Activated T-cell treated with anti-CD3 and anti-CD28 coated beads, Interleukin-2, amount 50 U/mL, for 72 hours (primary cell): Measurements from ENCODE around the gene SASH1. TPM values are rescaled to one million over a fixed set of nuclear protein-coding genes. Genes with fewer than 3 reads are reported as not detected.
A peak's percentile ranks its signal among the peaks of the same experiment; 100 is the strongest.

Experiments
- ATAC-seq, 2 donors: fragments of 150-1000 bp; cut with Tn5 transposase; replicated peaks in 1 of 2; 2 replicates each; pipeline ENCODE4 v1.10.0; 2021; ENCODE audit warnings: moderate library complexity in 2 of 2, mild to moderate bottlenecking in 1 of 2
- DNase-seq, 2 donors: peaks; one replicate each; pipeline ENCODE4 v3.0.0; 2021 to 2022; ENCODE audit warnings: mixed read lengths in 1 of 2
- H3K27ac Mint-ChIP-seq: one replicate; pipeline ENCODE4 v1.8.0; 2022; ENCODE audit warnings: mild to moderate bottlenecking, moderate library complexity, mixed read lengths
- H3K27me3 Mint-ChIP-seq: one replicate; pipeline ENCODE4 v1.8.0; 2022; ENCODE audit warnings: low read depth, mixed read lengths
- H3K36me3 Mint-ChIP-seq, 2 donors: one replicate each; pipeline ENCODE4 v1.8.0; 2022; ENCODE audit warnings: mixed read lengths in 2 of 2, mild to moderate bottlenecking in 1 of 2; ENCODE audit not compliant: insufficient read depth in 2 of 2
- H3K4me1 Mint-ChIP-seq: one replicate; pipeline ENCODE4 v1.8.0; 2022; ENCODE audit warnings: low read depth, mixed read lengths
- H3K4me3 Mint-ChIP-seq, 2 donors: one replicate each; pipeline ENCODE4 v1.8.0; 2022; ENCODE audit warnings: mild to moderate bottlenecking in 2 of 2, mixed read lengths in 2 of 2, moderate library complexity in 2 of 2
- H3K9me3 Mint-ChIP-seq, 2 donors: one replicate each; pipeline ENCODE4 v1.8.0; 2022; ENCODE audit warnings: mixed read lengths in 2 of 2
- total RNA-seq, 2 donors: library from RNA; stranded (reverse); gene quantifications; one replicate each; pipeline ENCODE4 v1.2.3, GENCODE V29; 2022

The SASH1 gene
- total RNA-seq, 2 donors from 2014 or later = 0.91 to 3.5 TPM

- Mint-ChIP-seq H3K9me3 (no peaks in the 10 kb centered on the region), H3K27me3 (peaks cover 9% of the 10 kb centered on the region), H3K4me3 (no peak overlapping the region), H3K27ac (no peak overlapping the region), H3K4me1 (no peaks in the 10 kb centered on the region), H3K36me3 (no peaks in the 10 kb centered on the region)
- ATAC-seq = no peak
- DNase-seq = no peak
Measured at GRCh38 chr6:148497717-148498116, 155.1 kb downstream of the SASH1 start.

DNA sequence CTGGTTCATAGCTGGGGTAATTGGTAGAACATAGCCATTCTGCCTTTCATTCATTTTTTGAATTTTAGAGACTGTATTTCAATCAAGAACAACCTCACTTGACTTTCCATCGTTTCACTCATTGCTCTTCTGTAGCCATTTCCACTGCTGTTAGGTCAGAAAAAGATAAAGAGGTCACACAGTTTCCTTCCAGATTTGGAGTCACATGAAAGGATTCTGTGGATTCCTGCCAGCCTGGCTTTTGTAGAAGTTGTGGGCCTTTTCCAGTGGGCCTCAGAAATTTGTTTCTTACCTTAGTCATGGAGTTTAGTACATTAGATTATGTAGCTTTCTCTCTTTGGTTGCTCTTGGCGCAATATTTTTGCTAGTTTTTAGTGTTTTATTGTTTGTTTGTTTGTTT, 157.8 kb downstream of the SASH1 start:
- ATAC-seq = no peak
- Mint-ChIP-seq H3K27me3 (peaks cover 21% of the 10 kb centered on the region), H3K36me3 (no peaks in the 10 kb centered on the region), H3K9me3 (no peaks in the 10 kb centered on the region), H3K4me3 (no peak overlapping the region), H3K4me1 (no peaks in the 10 kb centered on the region), H3K27ac (no peak overlapping the region)
- no peak for DNase-seq

DNA sequence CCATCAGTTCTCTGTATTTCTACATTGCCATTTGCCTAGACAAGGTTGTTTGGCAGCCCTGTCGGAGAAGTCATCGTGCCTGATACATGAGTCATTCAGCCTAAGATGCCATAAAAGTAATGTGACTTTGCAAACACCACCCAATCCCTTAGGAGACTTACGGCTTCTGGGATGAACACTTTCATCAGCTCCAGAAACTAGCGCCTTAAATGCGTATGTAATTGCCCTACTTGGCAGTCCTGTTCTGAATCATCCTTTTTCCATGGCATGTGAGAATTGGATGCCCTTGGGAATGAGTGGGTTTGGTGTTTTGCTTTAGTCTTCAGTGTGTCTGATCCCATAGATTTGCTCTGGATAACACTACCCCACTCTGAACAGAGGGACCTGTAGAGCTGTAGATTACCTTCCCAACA, 158.5 kb downstream of the SASH1 start:
- Mint-ChIP-seq H3K36me3 (no peaks in the 10 kb centered on the region), H3K9me3 (no peaks in the 10 kb centered on the region), H3K27ac (no peak overlapping the region), H3K4me1 (no peaks in the 10 kb centered on the region), H3K4me3 (no peak overlapping the region), H3K27me3 (peaks cover 21% of the 10 kb centered on the region)
- DNase-seq (no peak), ATAC-seq (no peak)

DNA sequence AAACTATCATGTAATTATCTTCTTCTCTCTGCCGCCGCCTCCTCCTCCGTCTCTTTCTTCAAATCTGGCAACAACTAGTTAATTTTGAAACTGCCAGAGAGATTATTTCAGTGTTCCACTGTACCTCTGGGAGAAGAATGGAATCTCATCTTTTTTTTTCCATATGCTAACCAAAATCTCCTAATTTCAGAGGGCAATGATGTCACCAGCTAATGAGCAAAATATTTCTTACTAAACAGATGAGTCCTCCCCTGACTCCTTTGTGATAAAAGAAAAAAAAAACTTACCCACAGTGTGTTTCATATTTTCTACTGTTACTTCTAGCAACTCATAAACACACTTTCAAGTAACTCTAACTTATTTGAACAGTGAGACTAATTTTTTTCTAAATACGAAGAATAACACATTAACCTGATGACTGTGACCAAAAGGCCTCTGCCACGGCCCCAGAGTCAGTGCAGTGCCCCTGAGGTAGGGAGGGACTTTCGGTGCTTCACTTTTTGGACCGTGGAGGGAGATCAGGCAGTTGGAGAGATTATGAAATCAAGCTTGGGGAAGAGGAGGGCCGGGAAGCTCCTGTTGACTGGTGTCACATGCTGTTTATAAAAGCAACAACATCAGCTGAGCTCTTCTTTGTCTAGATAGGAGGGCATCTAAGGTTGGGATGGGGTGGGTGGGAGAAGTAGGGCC, 159.6 kb downstream of the SASH1 start:
- Mint-ChIP-seq H3K4me1 (no peaks in the 10 kb centered on the region), H3K9me3 (no peaks in the 10 kb centered on the region), H3K4me3 (no peak overlapping the region), H3K27ac (peak overlapping the region; percentile 20), H3K27me3 (peaks cover 28% of the 10 kb centered on the region), H3K36me3 (no peaks in the 10 kb centered on the region)
- no peak for ATAC-seq
- DNase-seq = no peak

- ATAC-seq = no peak
- DNase-seq = no peak
- Mint-ChIP-seq H3K4me1 (no peaks in the 10 kb centered on the region), H3K4me3 (no peak overlapping the region), H3K27me3 (peaks cover 32% of the 10 kb centered on the region), H3K9me3 (no peaks in the 10 kb centered on the region), H3K27ac (no peak overlapping the region), H3K36me3 (no peaks in the 10 kb centered on the region)
Measured at GRCh38 chr6:148502773-148503135, 160.1 kb downstream of the SASH1 start.

GRCh38 chr6:148503703-148504102, 161.1 kb downstream of the SASH1 start:
- no peak for DNase-seq
- peaks cover 40% of the 10 kb centered on the region for H3K27me3 Mint-ChIP-seq

DNA sequence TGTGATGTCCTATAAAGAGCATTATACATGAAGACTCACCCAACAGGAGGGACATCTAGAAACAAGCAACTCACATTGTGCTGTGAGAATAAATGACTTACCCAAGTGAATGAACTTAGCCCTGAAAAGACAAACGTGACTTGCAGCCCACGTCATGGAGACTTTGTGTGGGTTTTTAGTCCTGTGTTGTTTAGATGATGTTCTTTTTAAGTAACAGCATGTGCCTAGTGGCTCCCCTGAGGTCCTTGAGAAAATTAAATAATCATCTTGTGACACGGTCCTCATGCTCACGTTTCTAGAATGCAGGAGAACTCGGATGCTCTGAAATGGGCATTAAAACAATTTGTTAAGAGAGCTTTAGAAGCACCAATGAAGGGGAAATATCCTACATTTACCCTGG, 165.1 kb downstream of the SASH1 start:
- no peak overlapping the region for H3K27ac Mint-ChIP-seq
- no peaks in the 10 kb centered on the region for H3K4me1 Mint-ChIP-seq
- DNase-seq (no peak), ATAC-seq (no peak)
- no peaks in the 10 kb centered on the region for H3K9me3 Mint-ChIP-seq
- H3K36me3 Mint-ChIP-seq = no peaks in the 10 kb centered on the region
- peaks cover 37% of the 10 kb centered on the region for H3K27me3 Mint-ChIP-seq
- H3K4me3 Mint-ChIP-seq = no peak overlapping the region

More at GRCh38 chr6:148503703-148504102, 161.1 kb downstream of the SASH1 start:
- no peaks in the 10 kb centered on the region for H3K9me3 Mint-ChIP-seq
- no peak for ATAC-seq
- no peak overlapping the region for H3K4me3 Mint-ChIP-seq
- no peaks in the 10 kb centered on the region for H3K4me1 Mint-ChIP-seq
- H3K27ac Mint-ChIP-seq = no peak overlapping the region
- no peaks in the 10 kb centered on the region for H3K36me3 Mint-ChIP-seq

- Mint-ChIP-seq H3K9me3 (no peaks in the 10 kb centered on the region), H3K27me3 (peaks cover 37% of the 10 kb centered on the region), H3K4me1 (no peaks in the 10 kb centered on the region), H3K36me3 (no peaks in the 10 kb centered on the region), H3K27ac (no peak overlapping the region), H3K4me3 (no peak overlapping the region)
- no peak for ATAC-seq
- DNase-seq = no peak
Measured at GRCh38 chr6:148508401-148509041, 165.9 kb downstream of the SASH1 start.

DNA sequence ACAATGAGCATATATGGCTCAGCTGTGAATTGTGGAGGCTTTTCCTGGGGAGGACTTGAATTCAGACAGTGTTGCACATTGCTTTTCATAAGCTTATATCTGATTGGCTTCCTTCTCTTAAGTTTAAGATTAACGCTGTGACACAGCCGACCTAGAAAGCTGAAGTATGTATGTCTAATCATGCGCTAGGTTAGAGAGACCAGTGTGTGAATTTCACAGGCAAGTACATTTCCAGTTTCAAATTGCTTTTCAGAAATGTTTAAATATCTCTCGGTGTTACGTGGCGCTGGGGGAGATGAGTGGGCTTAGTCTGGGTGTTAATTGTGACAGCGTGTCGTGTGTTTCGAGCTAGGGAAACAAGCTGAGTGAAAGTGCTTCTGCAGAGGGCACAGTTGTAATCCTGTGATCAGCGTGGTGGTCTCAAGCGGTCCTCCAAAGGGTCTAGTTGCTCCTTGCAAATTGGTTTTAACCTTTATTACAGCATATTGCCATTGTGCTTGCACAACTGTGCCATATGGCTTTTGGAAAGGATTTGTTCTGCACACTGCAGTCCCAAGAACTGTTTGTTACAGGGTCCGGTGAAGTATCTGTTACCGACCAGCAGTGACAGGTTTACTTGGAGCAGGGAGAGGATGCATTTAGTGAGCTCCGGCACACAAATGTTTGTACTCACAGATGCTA, 166.6 kb downstream of the SASH1 start:
- DNase-seq = no peak
- no peak overlapping the region for H3K27ac Mint-ChIP-seq
- no peaks in the 10 kb centered on the region for H3K4me1 Mint-ChIP-seq
- no peak overlapping the region for H3K4me3 Mint-ChIP-seq
- no peak for ATAC-seq
- no peaks in the 10 kb centered on the region for H3K36me3 Mint-ChIP-seq
- no peaks in the 10 kb centered on the region for H3K9me3 Mint-ChIP-seq
- peaks cover 39% of the 10 kb centered on the region for H3K27me3 Mint-ChIP-seq

- no peak overlapping the region for H3K4me3 Mint-ChIP-seq
- peaks cover 39% of the 10 kb centered on the region for H3K27me3 Mint-ChIP-seq
- H3K27ac Mint-ChIP-seq = no peak overlapping the region
- DNase-seq (no peak), ATAC-seq (peak; percentile 18 to 59)
- H3K9me3 Mint-ChIP-seq = no peaks in the 10 kb centered on the region
- H3K4me1 Mint-ChIP-seq = no peaks in the 10 kb centered on the region
- H3K36me3 Mint-ChIP-seq = no peaks in the 10 kb centered on the region
Measured at GRCh38 chr6:148509800-148510581, 167.4 kb downstream of the SASH1 start.

GRCh38 chr6:148513145-148514071, 170.8 kb downstream of the SASH1 start:
- H3K9me3 Mint-ChIP-seq = no peaks in the 10 kb centered on the region
- no peaks in the 10 kb centered on the region for H3K36me3 Mint-ChIP-seq
- H3K27me3 Mint-ChIP-seq = peaks cover 22% of the 10 kb centered on the region
- no peak overlapping the region for H3K27ac Mint-ChIP-seq
- ATAC-seq = no peak
- no peaks in the 10 kb centered on the region for H3K4me1 Mint-ChIP-seq
- no peak for DNase-seq
- H3K4me3 Mint-ChIP-seq = no peak overlapping the region

DNA sequence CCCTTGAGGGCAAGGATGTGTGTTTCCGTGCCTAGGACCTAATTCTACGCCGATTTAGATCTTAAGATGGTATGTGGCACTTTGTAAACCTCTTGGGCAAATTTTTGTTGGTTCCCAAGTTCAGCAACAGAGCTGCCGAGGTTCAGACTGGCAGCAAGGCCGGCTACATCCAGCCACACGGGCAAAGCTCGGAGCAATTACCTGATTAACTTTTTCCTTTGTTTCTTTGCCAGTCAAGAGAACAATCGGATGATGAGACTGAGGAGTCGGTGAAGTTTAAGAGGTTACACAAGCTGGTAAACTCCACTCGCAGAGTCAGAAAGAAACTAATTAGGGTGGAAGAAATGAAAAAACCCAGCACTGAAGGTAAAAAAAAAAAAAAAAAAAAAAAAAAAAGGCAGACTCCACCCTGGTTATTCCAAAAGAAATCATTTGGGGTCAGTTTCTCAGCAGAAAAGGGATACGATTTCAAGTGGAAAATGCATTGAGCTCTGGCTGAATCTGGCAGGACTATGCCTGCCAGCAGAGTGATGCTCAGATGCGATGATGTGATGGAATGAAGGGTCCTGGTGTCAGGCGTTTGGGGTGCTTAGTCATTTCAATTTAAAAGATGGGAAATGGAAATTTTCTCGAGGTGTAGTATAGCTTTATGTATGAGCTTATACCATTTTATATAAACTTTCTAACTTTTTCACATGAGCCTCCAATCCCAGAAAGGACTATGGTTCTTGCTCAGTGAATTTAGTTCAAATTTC, 171.6 kb downstream of the SASH1 start:
- Mint-ChIP-seq H3K27ac (no peak overlapping the region), H3K4me1 (no peaks in the 10 kb centered on the region), H3K36me3 (no peaks in the 10 kb centered on the region), H3K27me3 (peaks cover 13% of the 10 kb centered on the region), H3K4me3 (no peak overlapping the region), H3K9me3 (no peaks in the 10 kb centered on the region)
- DNase-seq (no peak), ATAC-seq (peak in 1 of 2 donors; percentile 53)
